EH (cell line): Measurements from ENCODE around the gene RIPOR3.
"Not testable (repeated sequence)": the region's sequence is repeated elsewhere in the genome, so short reads cannot be mapped to it uniquely, and the experiment has no call there.

Experiments
- DNase-seq: peaks from one replicate; pipeline ENCODE4 v3.0.0-alpha.2; 2015; ENCODE audit warnings: low read depth

RIPOR3 gene

DNA sequence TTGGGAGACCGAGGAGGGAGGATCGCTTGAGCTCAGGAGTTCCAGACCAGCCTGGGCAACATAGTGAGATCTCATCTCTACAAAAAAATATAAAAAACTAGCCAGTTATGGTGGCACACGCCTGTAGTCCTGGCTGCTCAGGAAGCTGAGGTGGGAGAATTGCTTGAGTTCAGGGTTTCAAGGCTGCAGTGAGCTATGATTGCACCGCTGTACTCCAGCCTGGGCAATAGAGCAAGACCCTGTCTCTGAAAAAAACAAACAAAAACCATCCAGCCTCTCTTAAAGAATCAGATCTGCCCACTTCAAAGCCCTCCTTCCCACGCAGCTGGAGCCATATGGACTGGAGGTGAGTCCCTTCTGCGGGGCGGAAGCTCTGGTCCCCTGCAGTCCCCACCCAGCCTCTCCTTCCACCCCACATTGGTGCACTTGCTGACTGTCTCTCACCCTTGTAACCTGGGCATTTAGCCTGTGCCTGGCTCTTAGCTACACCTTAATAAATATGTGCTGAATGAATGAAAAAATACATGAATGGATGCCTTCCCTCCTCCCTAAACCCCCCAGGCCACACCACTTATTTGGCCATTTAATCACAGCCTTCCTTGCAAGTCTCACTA lies 32.9 kb upstream of the RIPOR3 start:
- DNase-seq: no peak

DNA sequence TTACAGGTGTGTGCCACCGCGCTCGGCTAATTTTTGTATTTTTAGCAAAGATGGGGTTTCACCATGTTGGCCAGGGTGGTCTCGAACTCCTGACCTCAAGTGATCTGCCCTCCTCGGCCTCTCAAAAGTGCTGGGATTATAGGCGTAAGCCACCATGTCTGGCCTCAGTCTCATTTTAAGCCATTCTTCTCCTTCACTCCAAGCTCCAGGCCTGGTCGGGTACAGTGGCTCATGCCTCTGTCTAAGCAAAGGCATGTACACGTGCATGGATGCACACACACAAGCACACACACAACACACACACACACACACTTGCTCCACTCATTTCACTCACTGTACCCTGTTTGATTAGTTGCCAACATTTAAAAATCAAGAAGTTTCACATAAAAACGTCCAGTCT lies 32.3 kb upstream of the RIPOR3 start:
- no peak for DNase-seq

DNA sequence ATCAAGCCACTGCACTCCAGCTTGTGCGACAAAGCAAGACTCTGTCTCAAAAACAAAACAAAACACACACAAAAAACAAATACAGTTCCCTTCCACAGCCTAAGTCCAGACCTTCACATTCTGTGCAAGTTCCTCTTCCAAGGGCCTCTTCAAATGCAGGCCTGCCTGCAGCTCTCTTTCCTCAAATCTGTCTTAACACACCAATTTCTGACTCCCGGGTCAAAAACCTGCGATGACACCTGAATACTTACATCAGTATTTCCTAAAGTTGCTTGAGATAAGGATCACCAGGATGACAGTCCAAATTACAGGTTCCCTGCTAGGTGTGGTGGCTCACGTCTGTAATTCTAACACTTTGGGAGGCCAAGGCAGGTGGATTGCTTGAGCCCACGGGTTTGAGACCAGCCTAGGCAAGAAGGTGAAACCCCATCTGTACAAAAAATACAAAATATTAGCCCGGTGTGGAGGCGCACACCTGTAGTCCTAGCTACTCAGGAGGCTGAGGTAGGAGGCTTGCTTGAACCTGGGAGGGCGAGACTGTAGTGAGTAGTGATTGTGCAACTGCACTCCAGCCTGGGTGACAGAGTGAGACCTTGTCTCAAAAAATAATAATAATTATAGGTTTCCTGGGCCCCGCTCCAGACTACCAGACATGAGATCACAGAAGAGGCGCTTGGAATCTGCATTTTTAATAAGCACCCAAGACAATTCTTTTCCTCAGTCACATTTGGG lies 31.2 kb upstream of the RIPOR3 start:
- DNase-seq: no peak

DNA sequence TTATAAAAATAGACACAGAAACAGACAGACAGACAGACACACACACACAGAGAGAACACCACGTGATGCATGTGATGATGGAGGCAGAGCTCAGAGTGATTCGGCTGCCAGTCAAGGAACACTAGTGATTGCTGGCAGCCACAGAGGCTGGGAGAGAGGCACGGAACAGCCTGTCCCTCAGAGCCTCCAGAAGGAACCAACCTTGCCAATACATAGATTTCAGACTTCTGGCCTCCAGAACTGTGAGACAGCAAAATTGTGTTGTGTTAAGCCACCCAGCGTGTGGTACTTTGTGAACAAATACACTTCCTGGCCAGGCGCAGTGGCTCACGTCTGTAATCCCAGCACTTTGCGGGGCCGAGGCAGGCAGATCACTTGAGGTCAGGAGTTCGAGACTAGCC lies 30.5 kb upstream of the RIPOR3 start:
- peak; percentile 29 for DNase-seq

DNA sequence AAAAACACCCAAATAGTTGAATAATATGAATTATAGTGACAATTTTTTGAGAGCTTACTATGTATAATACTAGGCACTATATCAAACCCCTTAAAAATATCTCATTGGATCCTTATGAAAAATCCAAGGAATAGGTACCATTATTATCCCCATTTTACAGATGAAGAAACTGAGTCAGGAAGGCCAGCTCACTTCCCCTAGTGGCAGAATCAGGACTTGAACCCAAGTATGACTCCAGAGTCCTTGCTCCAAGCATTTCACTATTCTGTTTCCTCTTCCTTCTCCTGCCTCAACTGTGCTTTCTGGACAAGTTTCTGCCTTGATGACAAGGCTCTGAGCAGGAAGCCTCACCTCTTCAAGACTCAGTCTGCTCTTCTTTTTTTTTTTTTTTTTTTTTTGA lies 29.2 kb upstream of the RIPOR3 start:
- no peak for DNase-seq

DNA sequence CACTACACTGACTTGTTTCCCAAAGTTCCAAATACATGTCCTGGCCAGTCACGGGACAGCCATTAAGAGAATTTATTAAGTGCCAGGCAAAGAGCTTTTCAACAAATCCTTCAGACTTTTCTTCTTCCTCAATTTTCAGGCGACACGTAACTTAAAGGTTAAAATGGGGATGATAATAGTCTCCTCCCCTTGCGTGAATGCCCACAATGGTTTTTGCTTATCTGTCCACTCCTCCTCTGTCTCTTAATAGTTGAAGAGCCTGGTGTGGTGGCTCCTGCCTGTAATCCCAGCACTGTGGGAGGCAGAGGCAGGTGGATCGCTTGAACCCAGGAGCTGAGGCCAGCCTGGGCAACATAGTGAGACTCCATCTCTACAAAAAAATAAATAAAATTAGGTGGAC lies 28.7 kb upstream of the RIPOR3 start:
- DNase-seq: no peak

DNA sequence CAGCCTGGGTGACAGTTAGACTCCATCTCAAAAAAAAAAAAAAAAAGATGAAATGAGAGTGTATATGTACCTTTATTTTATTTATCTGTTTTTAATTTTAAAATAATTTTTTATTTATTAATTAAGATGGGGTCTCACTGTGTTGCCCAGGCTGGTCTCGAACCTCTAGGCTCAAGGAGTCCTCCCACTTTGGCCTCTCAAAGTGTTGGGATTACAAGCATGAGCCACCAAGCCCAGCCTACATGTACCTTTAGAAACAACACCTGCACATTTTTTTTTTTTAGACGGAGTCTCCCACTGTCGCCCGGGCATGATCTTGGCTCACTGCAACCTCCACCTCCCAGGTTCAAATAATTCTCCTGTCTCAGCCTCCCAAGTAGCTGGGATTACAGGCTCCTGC lies 28.0 kb upstream of the RIPOR3 start:
- no peak for DNase-seq

DNA sequence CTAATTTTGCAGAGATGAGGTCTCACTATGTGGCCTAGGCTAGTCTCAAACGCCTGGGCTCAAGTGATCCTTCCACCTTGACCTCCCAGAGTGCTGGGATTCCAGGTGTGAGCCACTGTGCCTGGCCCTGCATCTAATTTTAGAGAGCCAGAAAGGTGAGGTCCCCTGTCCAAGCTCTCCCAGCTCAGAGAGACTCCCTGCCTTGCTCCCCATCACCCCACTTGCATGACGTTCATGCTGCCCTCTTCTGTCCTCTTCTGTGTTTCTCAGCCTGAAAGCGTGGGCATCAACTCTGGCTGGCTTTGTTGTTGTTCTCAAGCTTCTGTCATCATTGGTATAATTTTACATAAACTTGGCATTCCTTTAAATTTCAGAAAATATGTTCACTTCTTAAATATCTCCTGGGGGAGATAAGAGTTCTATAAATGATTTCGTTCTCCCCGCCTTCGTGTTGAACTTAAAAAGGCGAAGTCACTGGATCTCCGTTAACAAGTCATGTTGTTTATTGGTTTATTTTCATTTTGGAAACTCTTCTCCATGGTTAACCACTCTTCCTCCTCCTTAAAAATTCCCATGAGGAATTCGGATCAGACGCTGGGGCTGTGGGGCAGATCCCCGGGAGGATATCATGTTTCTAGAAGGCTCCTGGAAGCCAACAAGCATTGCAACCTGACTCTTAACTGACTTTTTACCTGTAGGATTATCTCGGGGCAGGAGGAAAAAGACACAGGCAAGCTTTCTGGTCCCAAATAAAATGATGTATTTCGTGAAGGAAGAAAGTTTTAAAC lies 26.8 kb upstream of the RIPOR3 start:
- DNase-seq: no peak

DNA sequence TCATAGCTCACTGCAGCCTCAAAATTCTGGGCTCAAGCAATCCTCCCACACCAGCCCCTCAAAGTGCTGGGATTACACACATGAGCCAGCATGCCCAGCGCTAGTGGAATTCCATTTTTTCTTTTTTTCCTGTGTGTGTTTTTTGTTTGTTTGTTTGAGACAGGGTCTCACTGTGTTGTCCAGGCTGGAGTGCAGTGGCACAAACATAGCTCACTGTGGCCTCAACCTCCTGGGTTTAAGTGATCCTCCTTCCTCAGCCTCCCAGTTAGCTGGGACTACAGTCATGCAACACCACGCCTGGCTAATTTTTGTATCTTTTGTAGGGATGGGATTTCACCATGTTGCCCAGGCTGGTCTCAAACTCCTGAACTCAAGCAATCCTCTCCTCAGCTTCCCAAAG lies 26.0 kb upstream of the RIPOR3 start:
- DNase-seq: no peak

DNA sequence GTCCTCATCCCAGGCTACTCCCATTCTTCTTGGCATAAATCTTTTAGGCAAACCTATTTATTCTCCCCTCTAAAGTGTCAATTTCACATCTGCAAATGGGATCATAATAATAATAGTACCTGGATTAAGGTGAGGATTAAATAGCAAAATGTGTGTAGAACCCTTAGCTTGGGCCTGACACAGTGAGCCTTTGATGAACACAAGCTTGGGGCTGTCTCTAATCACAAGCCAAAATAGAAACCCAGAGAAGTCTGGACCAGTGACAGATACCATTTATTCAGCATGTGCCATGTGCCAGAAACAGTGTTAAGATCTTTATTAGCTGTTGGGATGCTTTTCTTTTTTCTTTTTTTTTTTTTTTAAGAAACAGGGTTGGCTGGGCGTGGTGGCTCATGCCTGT lies 25.2 kb upstream of the RIPOR3 start:
- DNase-seq: no peak

DNA sequence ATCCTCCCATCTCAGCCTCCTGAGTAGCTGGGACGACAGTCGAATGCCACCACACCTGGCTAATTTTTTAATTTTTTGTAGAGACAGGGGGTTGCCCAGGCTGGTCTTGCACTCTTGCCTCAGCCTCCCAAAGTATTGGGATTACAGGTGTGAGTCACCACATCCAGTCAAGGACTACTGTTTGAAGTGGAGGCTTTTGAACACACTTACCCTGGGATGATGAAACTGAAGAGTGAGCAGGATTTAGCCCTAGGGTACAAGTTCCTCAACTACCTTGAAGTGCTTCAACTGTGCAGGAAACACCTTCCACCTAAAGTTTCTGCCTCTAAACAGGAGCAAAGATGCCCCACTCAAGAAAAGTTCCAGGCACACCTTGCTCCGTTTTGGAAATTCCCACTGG lies 24.4 kb upstream of the RIPOR3 start:
- no peak for DNase-seq

DNA sequence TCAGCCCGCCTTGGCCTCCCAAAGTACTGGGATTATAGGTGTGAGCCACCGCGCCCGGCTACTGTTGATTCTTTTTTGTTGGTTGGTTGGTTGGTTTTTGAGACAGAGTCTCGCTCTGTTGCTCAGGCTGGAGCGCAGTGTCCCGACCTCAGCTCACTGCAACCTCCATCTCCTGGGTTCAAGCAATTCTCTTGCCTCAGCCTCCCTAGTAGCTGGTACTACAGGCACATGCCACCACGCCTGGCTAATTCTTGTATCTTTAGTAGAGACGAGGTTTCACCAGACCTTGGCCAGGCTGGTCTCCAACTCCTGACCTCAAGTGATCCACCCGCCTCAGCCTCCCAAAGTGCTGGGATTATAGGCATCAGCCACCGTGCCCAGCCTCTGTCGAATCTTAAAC lies 23.1 kb upstream of the RIPOR3 start:
- not testable (repeated sequence) for DNase-seq

DNA sequence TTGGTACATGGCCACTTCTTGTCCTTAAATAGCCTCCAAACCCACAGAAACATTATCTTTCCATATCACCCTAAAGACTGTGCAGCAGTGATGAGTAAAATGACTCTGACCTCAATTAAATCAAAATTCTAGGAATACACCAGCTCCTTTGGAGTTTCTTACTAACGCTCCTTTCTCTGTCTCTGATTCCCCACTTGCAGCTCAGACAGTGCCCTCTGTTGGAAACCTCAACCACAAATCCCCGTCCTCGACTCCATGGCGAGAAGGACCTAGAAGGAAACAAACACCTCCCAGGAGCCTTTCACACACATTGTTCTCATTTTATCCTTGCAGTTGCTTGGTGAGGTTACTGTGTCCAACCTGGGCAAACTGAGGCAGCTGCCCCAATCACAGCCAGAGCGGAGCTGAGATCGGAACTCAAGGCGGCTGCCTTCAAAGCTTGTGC lies 22.3 kb upstream of the RIPOR3 start:
- peak; percentile 52 for DNase-seq

DNA sequence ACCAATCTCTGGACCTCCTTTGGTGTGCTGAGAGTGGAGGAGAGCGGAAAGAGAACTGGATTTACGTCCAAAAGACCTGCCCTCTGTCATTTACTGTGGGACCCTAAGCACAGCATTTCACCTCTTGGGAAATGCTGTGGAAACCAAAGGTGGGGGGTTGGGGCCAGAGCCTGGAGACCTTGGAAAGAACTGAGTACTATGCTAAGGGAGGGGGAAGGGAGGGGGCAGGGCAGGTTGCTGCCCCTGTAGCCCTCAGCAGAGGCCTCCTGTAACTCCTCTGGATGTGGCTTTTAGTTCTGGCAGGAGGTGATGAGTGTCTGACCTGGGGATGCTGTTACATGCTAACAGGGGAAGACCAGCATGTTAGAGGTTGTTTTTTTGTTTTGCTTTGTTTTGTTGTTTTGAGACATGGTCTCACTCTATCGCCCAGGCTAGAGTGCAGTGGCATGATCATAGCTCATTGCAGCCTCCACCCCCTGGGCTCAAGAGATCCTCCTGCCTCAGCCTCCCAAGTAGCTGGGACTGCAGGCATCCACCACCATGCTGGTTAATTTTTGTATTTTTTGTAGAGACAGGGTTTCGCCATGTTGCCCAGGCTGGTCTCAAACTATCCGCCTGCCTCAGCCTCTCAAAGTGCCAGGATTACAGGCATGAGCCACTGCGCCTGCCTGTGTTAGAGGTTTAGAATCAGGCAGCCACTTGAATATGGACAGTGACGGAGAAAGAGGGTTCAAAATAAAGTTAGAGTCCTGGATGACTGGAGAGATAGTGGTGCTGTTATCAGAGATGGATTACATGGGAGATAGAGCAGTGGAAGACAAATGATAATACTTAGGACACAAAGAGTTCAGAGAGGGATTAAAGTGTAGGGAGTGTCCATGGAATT lies 21.7 kb upstream of the RIPOR3 start:
- no peak for DNase-seq

DNA sequence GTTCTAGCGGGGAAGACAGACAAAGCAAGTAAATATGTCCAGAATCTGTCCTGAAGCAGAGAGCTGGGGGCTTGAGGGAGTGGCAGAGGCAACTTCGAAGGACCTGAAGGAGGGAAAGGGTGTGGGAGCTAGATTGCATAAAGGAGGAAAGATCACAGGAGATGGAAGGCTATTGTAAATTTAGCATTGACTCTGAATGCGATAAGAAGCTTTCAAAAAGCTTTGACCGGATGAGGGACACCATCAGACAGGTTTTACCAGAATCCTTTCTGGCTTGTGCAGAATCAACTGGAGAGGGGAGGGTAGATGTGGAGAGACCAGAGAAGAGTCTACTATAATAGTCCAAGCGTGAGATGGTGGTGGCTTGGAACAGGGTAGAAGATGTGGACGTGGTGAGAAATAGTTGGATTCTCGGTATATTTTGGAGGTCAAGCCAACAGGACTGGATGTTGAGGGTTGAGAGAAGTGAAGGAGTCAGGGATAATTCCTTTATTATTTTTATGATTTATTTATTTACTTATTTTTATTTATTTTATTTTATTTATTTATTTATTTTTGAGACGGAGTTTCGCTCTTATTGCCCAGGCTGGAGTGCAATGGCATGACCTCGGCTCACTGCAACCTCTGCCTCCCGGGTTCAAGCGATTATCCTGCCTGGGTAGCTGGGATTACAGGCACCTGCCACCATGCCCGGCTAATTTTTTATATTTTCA lies 19.9 kb upstream of the RIPOR3 start:
- no peak for DNase-seq

DNA sequence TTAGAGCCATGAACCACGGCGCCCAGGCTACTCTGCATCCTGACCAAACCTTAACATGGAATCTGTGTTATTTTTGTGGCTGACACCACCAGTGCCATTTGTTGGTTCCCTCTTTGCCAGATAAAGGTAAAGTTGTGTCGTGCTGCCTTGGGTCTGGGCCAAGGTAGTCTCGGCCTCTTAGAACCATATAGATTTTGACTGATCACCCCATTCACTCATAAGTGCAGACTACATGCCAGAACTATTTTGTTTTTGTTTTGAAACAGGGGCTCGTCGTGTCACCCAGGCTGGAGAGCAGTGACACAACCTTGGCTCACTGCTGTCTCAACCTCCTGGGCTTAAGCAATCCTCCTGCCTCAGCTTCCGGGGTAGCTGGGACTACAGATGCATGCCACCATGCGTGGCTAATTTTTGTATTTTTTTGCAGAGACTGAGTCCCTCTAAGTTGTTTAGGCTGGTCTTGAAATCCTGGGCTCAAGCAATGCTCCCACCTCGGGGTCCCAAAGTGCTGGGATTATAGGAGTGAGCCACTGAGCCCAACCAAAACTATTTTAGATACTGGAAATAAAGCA lies 19.2 kb upstream of the RIPOR3 start:
- peak; percentile 47 for DNase-seq

DNA sequence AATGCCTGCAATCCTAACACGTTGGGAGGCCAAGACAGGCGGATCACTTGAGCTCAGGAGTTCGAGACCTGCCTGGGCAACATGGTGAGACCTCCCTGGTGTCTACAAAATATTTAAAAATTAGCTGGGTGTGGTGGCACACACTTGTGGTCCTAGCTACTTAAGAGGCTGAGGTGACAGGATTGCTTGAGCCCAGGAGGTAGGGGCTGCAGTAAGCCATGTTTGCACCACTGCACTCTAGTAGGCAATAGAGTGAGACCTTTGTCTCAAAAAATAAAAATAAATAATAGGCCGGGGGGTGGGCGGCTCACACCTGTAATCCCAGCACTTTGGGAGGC lies 18.3 kb upstream of the RIPOR3 start:
- no peak for DNase-seq

DNA sequence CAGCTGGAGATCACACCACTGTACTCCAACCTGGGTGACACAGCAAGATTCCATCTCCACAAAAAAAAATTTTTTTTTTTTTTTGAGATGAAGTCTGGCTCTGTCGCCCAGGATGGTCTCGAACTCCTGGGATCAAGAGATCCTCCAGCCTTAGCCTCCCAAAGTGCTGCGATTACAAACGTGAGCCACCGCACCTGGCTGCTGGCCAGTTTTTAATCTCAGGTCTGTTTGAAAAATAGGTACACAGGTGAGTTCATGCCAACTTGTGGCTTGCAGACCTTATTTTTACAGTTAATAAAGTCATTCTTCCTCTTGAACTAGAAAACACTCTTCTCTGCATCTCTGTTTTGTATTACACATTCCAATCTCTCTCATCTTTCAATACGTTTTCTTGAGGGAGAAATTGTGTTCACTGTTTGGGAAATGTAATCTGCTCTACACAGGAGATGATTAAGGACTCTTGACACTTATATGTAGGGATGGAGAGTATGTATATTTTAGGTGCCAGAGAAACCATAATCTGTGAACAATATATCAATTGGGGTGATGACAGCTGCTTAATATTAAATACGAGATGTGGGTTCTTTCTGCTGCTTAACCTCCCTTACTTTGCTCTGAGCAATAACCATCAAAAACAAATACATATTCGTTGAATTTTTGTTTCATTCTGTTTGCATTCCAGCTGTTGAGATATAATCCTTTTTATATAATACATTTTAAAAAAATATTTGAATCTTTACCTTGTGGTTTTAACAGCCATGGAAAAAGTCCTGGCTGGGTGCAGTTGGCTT lies 17.7 kb upstream of the RIPOR3 start:
- DNase-seq: no peak

DNA sequence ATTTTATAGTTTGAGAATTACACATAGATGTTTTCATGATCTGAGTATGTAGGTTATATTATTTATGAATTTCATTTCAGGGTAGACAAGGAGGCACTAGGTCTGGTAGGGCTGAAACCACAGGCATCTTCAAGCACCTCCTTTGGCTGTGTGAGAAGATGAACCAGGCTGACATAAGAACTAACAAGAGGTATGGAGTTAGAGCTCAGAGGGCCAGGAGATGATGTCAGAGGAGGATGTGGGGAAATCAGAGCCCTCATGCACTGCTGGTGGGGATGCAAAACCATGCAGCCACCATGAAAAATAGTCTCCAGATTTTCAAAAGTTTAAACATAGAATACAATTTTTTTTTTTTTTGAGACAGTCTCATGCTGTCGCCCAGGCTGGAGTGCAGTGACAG lies 13.6 kb upstream of the RIPOR3 start:
- DNase-seq: peak; percentile 38

DNA sequence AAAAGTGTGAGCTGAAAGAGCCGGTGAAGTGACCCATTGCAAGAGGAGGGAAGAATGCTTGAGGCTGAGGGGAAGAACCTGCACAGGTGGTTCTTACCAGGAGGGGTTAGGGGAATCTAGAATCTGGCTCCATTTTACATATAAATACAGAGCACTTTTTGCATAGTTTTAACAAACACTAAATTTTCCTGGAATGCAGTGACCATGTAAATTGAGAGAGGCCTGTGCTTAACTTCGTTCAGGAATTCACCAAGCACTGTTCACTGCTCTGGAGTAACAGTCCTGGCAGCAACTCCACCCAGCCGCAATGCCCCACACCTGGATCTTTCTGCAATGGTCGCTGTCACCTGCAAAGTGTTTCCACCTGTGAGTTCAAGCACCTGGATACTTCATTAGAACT lies 13.2 kb upstream of the RIPOR3 start:
- DNase-seq: no peak
